CD4-positive, alpha-beta T cell (primary cell): ENCODE measurements around the gene DOCK2. TPM values are rescaled to one million over a fixed set of nuclear protein-coding genes. Genes with fewer than 3 reads are reported as not detected.

Source experiments
- ATAC-seq: fragments of 200-7000 bp; cut with Tn5 transposase; one replicate; pipeline ENCODE4 v1.10.0; 2022; ENCODE audit warnings: mild to moderate bottlenecking; ENCODE audit not compliant: poor library complexity
- CTCF ChIA-PET: fragments of 350-600 bp; sonication (Branson Sonifier 250); formaldehyde crosslinking; loops from one replicate; lab custom pipeline; 2021; ENCODE audit warnings: antibody characterized with exemption, inconsistent platforms; lab: Charles Lee
- POLR2A ChIA-PET: fragments of 350-600 bp; sonication (Branson Sonifier 250); formaldehyde crosslinking; loops from one replicate; lab custom pipeline; 2021; ENCODE audit warnings: antibody characterized with exemption, inconsistent platforms; lab: Charles Lee
- DNase-seq, 14 experiments: peaks; one replicate each; pipeline ENCODE4 v3.0.0-alpha.2; 2013 to 2020; ENCODE audit warnings: mixed read lengths in 2 of 14
- H3K27ac ChIP-seq, 2 donors: one replicate each; pipeline versions ENCODE4 v1.5.1 to v1.7.0; 2013; ENCODE audit warnings: low read length in 2 of 2, low read depth in 1 of 2, mild to moderate bottlenecking in 1 of 2
- H3K27me3 ChIP-seq, 2 experiments: 1 replicate in 1 of 2; 2 replicates in 1 of 2; pipeline versions ENCODE4 v1.6.1 to v1.7.0; 2013; ENCODE audit warnings: low read length in 2 of 2, control low read depth in 1 of 2, mild to moderate bottlenecking in 1 of 2, moderate library complexity in 1 of 2; ENCODE audit not compliant: insufficient read depth in 2 of 2, control insufficient read depth in 1 of 2
- H3K36me3 ChIP-seq: one replicate; pipeline ENCODE4 v1.6.1; 2013; ENCODE audit warnings: low read length, control low read depth; ENCODE audit not compliant: insufficient read depth
- H3K4me1 ChIP-seq: one replicate; pipeline ENCODE4 v1.6.1; 2013; ENCODE audit warnings: low read length, control low read depth; ENCODE audit not compliant: insufficient read depth
- H3K4me3 ChIP-seq: one replicate; pipeline ENCODE4 v1.5.1; 2013; ENCODE audit warnings: mild to moderate bottlenecking, low read length, moderate library complexity
- H3K9me3 ChIP-seq, 2 experiments: 1 replicate in 1 of 2; 2 replicates in 1 of 2; pipeline versions ENCODE4 v1.6.1 to v1.7.0; 2013; ENCODE audit warnings: low read length in 2 of 2, mild to moderate bottlenecking in 2 of 2, control low read depth in 1 of 2, moderate library complexity in 1 of 2; ENCODE audit not compliant: control insufficient read depth in 1 of 2, insufficient read depth in 1 of 2
- H3K27ac Mint-ChIP-seq: one replicate; pipeline ENCODE4 v1.8.0; 2020; ENCODE audit warnings: mixed read lengths
- H3K27me3 Mint-ChIP-seq: one replicate; pipeline ENCODE4 v1.8.0; 2021; ENCODE audit warnings: mixed read lengths
- H3K36me3 Mint-ChIP-seq: one replicate; pipeline ENCODE4 v1.8.0; 2021; ENCODE audit warnings: low read depth, mixed read lengths
- H3K4me1 Mint-ChIP-seq: one replicate; pipeline ENCODE4 v1.8.0; 2021; ENCODE audit warnings: low read depth, mixed read lengths
- H3K4me3 Mint-ChIP-seq: one replicate; pipeline ENCODE4 v1.8.0; 2020; ENCODE audit warnings: mild to moderate bottlenecking, mixed read lengths
- H3K9me3 Mint-ChIP-seq: one replicate; pipeline ENCODE4 v1.8.0; 2020; ENCODE audit warnings: mixed read lengths
- CTCF ChIP-seq: fragments of 200-600 bp; IDR thresholded peaks from one replicate; pipeline ENCODE4 v1.8.0; 2022; ENCODE audit warnings: antibody characterized with exemption, mild to moderate bottlenecking
- intact Hi-C, 2 experiments: fragments of 100-400 bp; cut with DNase I in 1 of 2; cut with micrococcal nuclease in 1 of 2; formaldehyde crosslinking; loops; one replicate each; pipeline versions ENCODE4 v1.15.1 to v1.9.0; 2023 to 2025; cut with DNase I, micrococcal nuclease
- total RNA-seq, 174 experiments: library from RNA in 2 of 174; stranded (reverse) in 2 of 174; gene quantifications; one replicate each; pipeline ENCODE4 v1.2.3 and lab custom pipeline; 2021 to 2026

The DOCK2 gene
- total RNA-seq, 2 experiments from 2014 or later = 220 to 229 TPM

- Mint-ChIP-seq H3K4me1 (no peaks in the 10 kb centered on the region), H3K36me3 (peaks cover 94% of the 10 kb centered on the region), H3K9me3 (no peaks in the 10 kb centered on the region), H3K27ac (no peak overlapping the region), H3K27me3 (no peaks in the 10 kb centered on the region), H3K4me3 (no peak overlapping the region)
- no peak overlapping the region for H3K4me3 ChIP-seq
- intact Hi-C loops = no loop called here
- no peaks in the 10 kb centered on the region for H3K9me3 ChIP-seq
- DNase-seq = no peak
- TF ChIP-seq CTCF = no peak
- ATAC-seq = no peak
- ChIA-PET CTCF (no interaction called here), POLR2A (no interaction called here)
- H3K4me1 ChIP-seq = no peaks in the 10 kb centered on the region
- no peaks in the 10 kb centered on the region for H3K27me3 ChIP-seq
- peaks cover 62% of the 10 kb centered on the region for H3K36me3 ChIP-seq
- H3K27ac ChIP-seq = no peak overlapping the region
These were observed 158.3 kb downstream of the DOCK2 start for GRCh38 chr5:169795338-169795737.

- intact Hi-C loops = no loop called here
- H3K4me3 Mint-ChIP-seq = no peak overlapping the region
- no peaks in the 10 kb centered on the region for H3K9me3 ChIP-seq
- peaks cover 57% of the 10 kb centered on the region for H3K36me3 ChIP-seq
- ChIA-PET POLR2A (no interaction called here), CTCF (no interaction called here)
- H3K9me3 Mint-ChIP-seq = no peaks in the 10 kb centered on the region
- no peaks in the 10 kb centered on the region for H3K4me1 ChIP-seq
- DNase-seq = no peak
- ATAC-seq = no peak
- no peak overlapping the region for H3K27ac ChIP-seq
- peaks cover 95% of the 10 kb centered on the region for H3K36me3 Mint-ChIP-seq
- H3K4me1 Mint-ChIP-seq = peaks cover 8% of the 10 kb centered on the region
- TF ChIP-seq CTCF = no peak
- H3K27me3 ChIP-seq = no peaks in the 10 kb centered on the region
- no peaks in the 10 kb centered on the region for H3K27me3 Mint-ChIP-seq
- H3K4me3 ChIP-seq = no peak overlapping the region
- H3K27ac Mint-ChIP-seq = no peak overlapping the region
These were observed 159.7 kb downstream of the DOCK2 start for GRCh38 chr5:169796731-169797130.

- no peaks in the 10 kb centered on the region for H3K9me3 Mint-ChIP-seq
- DNase-seq (no peak), ATAC-seq (no peak)
- no peaks in the 10 kb centered on the region for H3K27me3 Mint-ChIP-seq
- Histone ChIP-seq H3K27me3 (no peaks in the 10 kb centered on the region), H3K4me3 (no peak overlapping the region), H3K9me3 (no peaks in the 10 kb centered on the region), H3K27ac (no peak overlapping the region), H3K36me3 (peaks cover 61% of the 10 kb centered on the region), H3K4me1 (no peaks in the 10 kb centered on the region)
- CTCF ChIA-PET = no interaction called here
- H3K36me3 Mint-ChIP-seq = peaks cover 95% of the 10 kb centered on the region
- intact Hi-C loops = no loop called here
- POLR2A ChIA-PET = no interaction called here
- no peak overlapping the region for H3K27ac Mint-ChIP-seq
- no peak for TF ChIP-seq CTCF
- no peak overlapping the region for H3K4me3 Mint-ChIP-seq
- H3K4me1 Mint-ChIP-seq = peaks cover 9% of the 10 kb centered on the region
These were observed 160.5 kb downstream of the DOCK2 start for GRCh38 chr5:169797577-169797976.
